ENCODE measurements around the gene NEO1.
A peak's percentile ranks its signal among the peaks of the same experiment; 100 is the strongest.

The NEO1 gene

GRCh38 chr15:73308305-73308704 is 256.0 kb downstream of the NEO1 start:
- DNase-seq (ENCODE audit: low read depth): no peak

- DNase-seq (ENCODE audit: low read depth): no peak
Measured at GRCh38 chr15:73313861-73314260, 261.6 kb downstream of the NEO1 start.

DNA sequence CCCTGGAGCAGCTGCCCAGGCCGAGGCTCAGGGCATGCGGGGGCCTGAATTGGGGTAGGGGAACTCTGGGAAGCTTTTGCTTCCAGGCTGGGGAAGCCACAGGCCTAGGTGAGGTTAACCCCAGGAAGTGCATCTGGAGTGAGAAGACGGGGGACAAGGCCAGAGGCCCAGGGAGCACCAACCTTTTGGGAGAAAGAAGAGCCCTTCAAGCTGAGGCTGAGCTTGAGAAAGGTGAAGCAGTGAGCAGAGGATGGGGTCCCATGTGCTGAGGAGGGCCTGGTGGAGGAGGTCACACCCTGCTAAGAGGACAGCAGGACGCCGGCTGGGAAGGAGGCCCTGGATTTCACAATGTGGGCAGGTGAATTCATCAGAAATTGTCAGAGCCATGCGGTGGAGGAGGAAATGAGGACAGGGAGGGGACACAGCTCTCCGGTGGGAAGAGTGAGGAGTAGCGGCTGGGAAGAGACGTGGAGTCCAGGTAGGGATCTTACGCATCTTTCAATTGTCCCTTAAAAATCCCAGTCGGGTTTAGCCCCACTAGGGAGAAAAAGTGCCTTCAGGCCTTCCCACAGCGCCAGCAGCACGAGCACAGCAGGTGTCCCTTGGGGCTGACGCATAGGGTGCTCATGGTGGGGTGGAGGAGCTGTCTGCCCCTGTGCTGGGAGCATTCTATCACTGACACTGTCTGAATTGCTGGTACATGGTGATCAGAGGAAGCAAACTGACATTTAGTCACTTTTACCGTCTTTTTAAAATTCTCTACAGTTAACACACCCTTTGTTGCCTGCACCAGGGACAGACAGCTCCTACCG is 265.6 kb downstream of the NEO1 start:
- no peak for DNase-seq (ENCODE audit: low read depth)

GRCh38 chr15:73318463-73319351 is 266.4 kb downstream of the NEO1 start:
- DNase-seq (ENCODE audit: low read depth): no peak

GRCh38 chr15:73319460-73320245 is 267.4 kb downstream of the NEO1 start:
- DNase-seq (ENCODE audit: low read depth): no peak

DNA sequence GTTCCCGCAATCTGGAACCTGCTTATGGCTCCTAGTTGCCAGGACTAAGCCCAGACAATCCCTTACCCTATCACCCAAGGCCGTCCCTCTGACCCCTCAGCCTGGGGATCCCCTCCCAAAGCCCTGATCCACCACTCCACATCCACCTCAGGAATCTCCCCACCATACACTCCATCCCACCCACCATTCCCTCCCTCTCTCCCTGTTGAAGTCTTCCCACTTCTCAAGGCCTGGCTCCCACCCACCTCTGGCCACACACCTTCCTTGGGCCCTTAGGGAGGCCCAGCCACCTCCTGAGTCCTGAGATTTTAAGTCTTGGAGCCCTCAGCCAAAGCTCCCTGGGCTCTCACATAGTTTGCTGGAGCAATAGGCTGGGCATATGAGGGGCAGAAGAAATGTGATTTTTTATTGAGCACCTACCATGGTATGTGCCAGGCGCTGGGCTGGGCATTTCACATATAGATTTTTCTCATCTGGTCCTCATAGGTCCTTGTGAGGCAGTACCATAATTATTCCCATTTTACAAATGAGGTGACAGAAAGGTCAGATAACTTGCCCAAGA is 268.4 kb downstream of the NEO1 start:
- DNase-seq (ENCODE audit: low read depth): no peak

GRCh38 chr15:73321496-73322450 is 269.5 kb downstream of the NEO1 start:
- DNase-seq (ENCODE audit: low read depth): no peak

GRCh38 chr15:73322665-73323373 is 270.6 kb downstream of the NEO1 start:
- DNase-seq (ENCODE audit: low read depth): no peak

GRCh38 chr15:73323374-73323955 is 271.2 kb downstream of the NEO1 start:
- no peak for DNase-seq (ENCODE audit: low read depth)

- no peak for DNase-seq (ENCODE audit: low read depth)
Measured at GRCh38 chr15:73323956-73324355, 271.7 kb downstream of the NEO1 start.

DNA sequence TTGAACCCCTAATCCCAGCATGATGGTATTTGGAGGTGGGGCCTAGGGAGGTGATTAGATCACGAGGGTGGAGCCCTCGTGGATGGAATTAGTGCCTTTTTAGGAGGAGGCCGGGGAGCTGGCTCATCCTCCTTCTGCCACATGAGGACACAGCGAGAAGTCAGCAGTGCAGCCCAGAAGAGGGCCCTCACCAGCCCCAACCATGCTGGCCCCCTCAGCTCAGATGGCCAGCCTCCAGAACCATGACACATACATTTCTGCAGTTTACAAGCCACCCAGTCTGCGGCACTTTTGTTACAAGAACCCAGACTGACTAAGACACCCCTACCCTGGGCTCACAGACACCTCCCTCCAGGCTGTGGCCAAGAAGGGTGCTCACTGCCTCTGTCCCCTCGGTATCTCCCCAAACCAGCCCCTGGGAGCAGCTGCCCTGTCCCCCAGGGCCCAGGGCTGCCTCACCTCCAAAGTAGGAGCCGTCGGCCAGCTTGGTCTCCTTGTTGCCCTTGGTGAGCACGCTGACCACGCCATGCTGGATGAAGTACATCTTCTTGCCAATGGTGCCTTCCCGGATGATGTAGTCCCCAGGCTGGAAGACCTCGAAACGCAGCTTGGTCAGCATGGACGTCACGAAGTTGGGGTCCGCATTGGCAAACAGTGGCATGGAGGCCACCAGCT is 272.4 kb downstream of the NEO1 start:
- no peak for DNase-seq (ENCODE audit: low read depth)

DNA sequence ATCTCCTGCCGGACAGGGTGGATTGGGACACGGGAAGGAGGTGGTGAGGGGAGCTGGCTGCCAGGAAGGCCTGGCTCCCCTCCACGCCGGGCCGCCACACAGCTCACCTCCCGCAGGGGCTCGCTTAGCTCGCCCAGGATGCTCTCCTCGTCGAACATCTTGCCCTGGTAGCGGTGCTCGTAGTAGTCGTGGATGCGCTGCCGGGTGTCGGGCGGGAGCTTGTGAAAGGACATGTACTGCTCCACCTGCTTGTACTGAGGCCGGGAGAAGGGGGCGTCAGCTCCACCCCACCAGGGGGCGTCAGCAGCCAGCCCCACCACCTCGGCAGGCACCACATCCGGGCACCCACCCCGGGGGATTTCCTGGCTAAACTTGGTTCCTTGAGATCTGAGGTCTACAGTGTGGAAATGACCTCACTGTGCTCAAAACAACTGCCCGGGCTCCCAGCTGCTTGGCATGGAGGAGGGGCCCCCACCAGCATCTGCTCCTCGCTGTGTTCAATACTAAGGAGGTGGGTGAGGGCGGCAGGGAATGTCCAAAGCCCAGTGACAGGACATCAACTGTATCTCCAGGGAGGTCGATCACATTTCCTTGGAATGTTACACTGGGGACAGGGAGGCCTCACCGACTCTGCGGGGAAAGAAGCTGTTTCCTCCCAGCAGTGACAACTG is 273.1 kb downstream of the NEO1 start:
- DNase-seq (ENCODE audit: low read depth): peak; percentile 29

- no peak for DNase-seq (ENCODE audit: low read depth)
Measured at GRCh38 chr15:73326157-73326556, 273.9 kb downstream of the NEO1 start.

DNA sequence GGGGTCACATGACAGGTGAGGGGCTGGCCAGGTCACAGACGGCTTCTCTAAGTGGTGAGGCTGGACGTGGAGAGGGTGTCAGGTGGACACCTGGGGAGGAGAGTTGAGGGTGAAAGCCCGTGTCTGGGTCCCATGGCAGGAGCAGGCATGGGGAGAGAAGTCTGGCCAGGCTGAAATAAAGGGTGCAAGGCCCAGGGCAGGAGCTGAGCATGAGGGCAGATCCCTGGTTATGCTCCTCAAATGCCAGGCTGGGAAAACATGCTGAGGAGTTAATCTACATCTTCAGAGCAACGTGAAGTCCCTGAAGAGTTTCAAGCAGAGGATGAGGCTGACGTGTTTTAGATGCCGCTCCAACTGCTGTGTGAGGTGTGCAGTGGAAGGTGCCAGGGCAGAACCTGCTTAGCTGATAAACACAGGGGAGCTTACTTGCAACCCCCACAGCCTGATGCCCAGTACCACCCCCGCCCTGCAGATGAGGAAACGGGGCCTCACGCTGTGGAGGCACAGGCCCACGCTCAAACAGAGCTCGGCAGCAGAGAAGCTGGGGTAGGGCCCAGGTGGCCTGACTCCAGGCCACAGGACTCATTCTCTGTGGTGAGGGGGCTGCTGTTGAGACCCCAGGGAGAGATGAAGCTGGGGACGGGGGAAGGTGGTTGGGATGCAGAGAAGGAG is 276.0 kb downstream of the NEO1 start:
- no peak for DNase-seq (ENCODE audit: low read depth)

DNA sequence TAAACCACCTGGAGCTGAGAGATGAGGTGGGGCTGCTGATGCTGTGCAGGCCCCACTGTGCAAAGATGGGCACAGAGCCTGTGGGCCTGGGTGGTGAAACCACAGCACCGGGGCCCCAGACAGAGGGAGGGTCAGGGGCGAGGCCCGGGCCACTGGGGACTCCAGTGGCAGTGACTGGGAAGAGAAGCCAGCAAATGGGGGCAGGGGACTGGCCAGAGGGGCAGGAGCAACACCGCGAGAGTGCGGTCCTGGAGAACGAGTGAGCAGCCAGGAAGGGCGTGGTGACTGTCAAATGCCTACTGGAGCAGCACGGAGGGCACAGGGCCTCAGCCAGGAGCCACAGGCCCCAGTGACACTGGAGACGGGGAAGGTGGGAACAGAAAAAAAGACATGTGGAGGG is 276.7 kb downstream of the NEO1 start:
- DNase-seq (ENCODE audit: low read depth): no peak

GRCh38 chr15:73329501-73330200 is 277.4 kb downstream of the NEO1 start:
- no peak for DNase-seq (ENCODE audit: low read depth)
